ENCODE measurements around the gene CCDC116. TPM values are rescaled to one million over a fixed set of nuclear protein-coding genes. Genes with fewer than 3 reads are reported as not detected.
A peak's percentile ranks its signal among the peaks of the same experiment; 100 is the strongest.

CCDC116 gene
- total and polyA plus RNA-seq, 7 donors, result 0.07 to 0.32 (median 0.17) TPM

DNA sequence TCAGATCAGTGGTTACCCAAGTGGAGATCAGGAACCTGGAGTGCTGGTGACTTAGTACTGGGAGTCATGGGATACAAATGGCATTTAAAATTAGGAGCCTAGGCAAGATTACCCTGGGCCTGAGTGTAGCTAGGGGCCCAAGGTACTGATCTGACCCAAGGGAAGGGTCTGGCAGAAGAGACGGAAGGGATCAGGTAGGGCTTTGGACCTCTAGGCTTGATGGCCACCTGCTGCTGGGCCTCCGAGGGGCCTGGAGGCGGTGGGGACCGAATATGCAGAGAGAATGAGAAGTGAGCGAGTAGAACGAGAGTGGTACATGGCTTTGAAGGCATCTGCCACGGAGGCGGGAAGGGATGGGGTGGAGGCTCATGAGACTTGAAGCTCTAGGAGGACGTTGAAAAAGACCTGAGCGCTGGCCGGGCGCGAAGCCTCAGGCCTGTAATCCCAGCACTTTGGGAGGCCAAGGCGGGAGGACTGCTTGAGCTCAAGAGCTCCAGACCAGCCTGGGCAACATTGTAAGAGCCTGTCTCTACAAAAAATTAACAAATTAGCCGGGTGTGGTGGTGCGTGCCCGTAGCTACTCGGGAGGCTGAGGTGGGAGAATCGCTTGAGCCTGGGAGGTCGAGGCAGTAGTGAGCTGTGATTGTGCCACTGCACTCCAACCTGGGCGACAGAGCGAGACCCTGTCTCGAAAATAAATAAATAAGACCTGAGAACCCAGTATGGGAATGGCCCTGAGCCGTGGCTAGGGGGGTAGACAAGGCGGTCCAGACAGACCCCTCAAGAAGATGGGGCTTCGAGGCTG is 32.7 kb downstream of the CCDC116 start:
- intact Hi-C loops (cut with DNase I), result no loop called here
- no peaks in the 10 kb centered on the region for H3K27me3 ChIP-seq (ENCODE audit: insufficient read depth in 3 of 3, low read length in 2 of 3)
- H3K36me3 ChIP-seq (ENCODE audit: insufficient read depth in 1 of 2, low read depth in 1 of 2), result peaks cover 0 to 12% of the 10 kb centered on the region in 2 donors
- peak overlapping the region; percentile 95 for H3K27ac ChIP-seq
- H3K4me1 ChIP-seq, result no peaks in the 10 kb centered on the region
- no peaks in the 10 kb centered on the region for H3K9me3 ChIP-seq
- no peak for ATAC-seq
- peak overlapping the region; percentile 83 for H3K4me3 ChIP-seq
- TF ChIP-seq, protein P1, sequence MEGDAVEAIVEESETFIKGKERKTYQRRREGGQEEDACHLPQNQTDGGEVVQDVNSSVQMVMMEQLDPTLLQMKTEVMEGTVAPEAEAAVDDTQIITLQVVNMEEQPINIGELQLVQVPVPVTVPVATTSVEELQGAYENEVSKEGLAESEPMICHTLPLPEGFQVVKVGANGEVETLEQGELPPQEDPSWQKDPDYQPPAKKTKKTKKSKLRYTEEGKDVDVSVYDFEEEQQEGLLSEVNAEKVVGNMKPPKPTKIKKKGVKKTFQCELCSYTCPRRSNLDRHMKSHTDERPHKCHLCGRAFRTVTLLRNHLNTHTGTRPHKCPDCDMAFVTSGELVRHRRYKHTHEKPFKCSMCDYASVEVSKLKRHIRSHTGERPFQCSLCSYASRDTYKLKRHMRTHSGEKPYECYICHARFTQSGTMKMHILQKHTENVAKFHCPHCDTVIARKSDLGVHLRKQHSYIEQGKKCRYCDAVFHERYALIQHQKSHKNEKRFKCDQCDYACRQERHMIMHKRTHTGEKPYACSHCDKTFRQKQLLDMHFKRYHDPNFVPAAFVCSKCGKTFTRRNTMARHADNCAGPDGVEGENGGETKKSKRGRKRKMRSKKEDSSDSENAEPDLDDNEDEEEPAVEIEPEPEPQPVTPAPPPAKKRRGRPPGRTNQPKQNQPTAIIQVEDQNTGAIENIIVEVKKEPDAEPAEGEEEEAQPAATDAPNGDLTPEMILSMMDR (IDR thresholded peaks at IDR 0.05), result no peak
- DNase-seq, result no peak
- WGBS, 3 donors, result 69 to 74% (median 73%) methylated on average over 26 of the region's 26 CpGs

- 48 to 53% (median 52%) methylated on average over 16 of the region's 16 CpGs for WGBS, 3 donors
- DNase-seq (no peak), ATAC-seq (no peak)
- Histone ChIP-seq H3K27ac (peak overlapping the region; percentile 95), H3K9me3 (no peaks in the 10 kb centered on the region), H3K27me3 (ENCODE audit: insufficient read depth in 3 of 3, low read length in 2 of 3) (no peaks in the 10 kb centered on the region), H3K4me1 (no peaks in the 10 kb centered on the region), H3K4me3 (peak overlapping the region; percentile 83), H3K36me3 (ENCODE audit: insufficient read depth in 1 of 2, low read depth in 1 of 2) (peaks cover 0 to 27% of the 10 kb centered on the region in 2 donors)
- intact Hi-C loops (cut with DNase I), result no loop called here
- TF ChIP-seq, protein P1 (IDR thresholded peaks at IDR 0.05), result no peak
Observed at GRCh38 chr22:21666786-21667185, 34.2 kb downstream of the CCDC116 start.

DNA sequence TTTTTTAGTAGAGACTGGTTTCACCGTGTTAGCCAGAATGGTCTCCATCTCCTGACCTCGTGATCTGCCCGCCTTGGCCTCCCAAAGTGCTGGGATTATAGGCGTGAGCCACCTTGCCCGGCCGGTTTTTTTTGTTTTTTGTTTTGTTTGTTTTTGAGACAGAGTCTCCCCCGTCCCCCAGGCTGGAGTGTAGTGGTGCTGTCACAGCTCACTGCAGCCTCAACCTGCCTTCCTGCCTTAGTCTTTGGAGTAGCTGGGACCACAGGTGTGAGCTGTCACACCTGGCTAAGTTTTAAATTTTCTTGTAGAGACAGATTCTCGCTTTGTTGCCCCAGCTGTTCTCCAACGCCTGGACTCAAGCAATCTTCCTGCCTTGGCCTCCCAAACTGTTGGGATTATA is 36.5 kb downstream of the CCDC116 start:
- Histone ChIP-seq H3K4me3 (no peak overlapping the region), H3K4me1 (no peaks in the 10 kb centered on the region), H3K36me3 (ENCODE audit: insufficient read depth in 1 of 2, low read depth in 1 of 2) (peaks cover 8 to 49% of the 10 kb centered on the region in 2 donors), H3K9me3 (no peaks in the 10 kb centered on the region), H3K27ac (no peak overlapping the region), H3K27me3 (ENCODE audit: insufficient read depth in 3 of 3, low read length in 2 of 3) (no peaks in the 10 kb centered on the region)
- 80 to 91% (median 85%) methylated on average over 7 to 9 of the region's 9 CpGs for WGBS, 3 donors
- TF ChIP-seq, protein P1 (IDR thresholded peaks at IDR 0.05), result no peak
- DNase-seq (no peak), ATAC-seq (no peak)
- intact Hi-C loops (cut with DNase I), result no loop called here

- H3K36me3 ChIP-seq (ENCODE audit: insufficient read depth in 1 of 2, low read depth in 1 of 2), result peaks cover 8 to 69% of the 10 kb centered on the region in 2 donors
- no peaks in the 10 kb centered on the region for H3K9me3 ChIP-seq
Observed at GRCh38 chr22:21672107-21672629, 39.6 kb downstream of the CCDC116 start.

More at GRCh38 chr22:21672107-21672629, 39.6 kb downstream of the CCDC116 start:
- DNase-seq (no peak), ATAC-seq (no peak)
- Histone ChIP-seq H3K27me3 (ENCODE audit: insufficient read depth in 3 of 3, low read length in 2 of 3) (no peaks in the 10 kb centered on the region), H3K27ac (no peak overlapping the region), H3K4me1 (no peaks in the 10 kb centered on the region), H3K4me3 (no peak overlapping the region)
- WGBS, 3 donors, result 79 to 89% (median 83%) methylated on average over 6 of the region's 6 CpGs
- intact Hi-C loops (cut with DNase I), result no loop called here
- TF ChIP-seq, protein P1 (IDR thresholded peaks at IDR 0.05), result no peak
